Activated CD4-positive, alpha-beta T cell treated with anti-CD3 and anti-CD28 coated beads, Interleukin-2, amount 50 U/mL, for 48 hours (primary cell): ENCODE measurements around the gene FARS2.
A peak's percentile ranks its signal among the peaks of the same experiment; 100 is the strongest.

Source experiments
- DNase-seq, 2 experiments: peaks; one replicate each; pipeline ENCODE4 v3.0.0-alpha.2; 2020

FARS2 gene

DNA sequence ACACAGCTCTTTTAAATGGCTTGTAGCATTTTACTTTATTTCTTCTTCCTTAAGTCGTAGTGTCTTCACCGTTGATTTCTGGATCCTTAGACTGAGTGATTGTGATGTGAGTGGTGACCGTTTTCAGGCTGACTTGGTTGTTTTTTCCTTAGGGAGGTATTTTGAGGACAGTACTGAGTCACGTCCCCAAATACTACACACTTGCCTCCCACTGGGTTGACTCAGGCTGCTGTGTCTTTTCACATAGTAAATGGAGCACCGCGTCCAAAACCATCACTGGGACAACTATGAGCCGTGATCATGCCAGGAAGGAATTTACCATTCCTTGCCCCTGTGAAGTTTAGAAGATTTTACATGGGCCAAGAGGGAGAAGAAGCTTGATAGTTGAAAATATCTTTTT lies 174.1 kb downstream of the FARS2 start:
- DNase-seq, result no peak

DNA sequence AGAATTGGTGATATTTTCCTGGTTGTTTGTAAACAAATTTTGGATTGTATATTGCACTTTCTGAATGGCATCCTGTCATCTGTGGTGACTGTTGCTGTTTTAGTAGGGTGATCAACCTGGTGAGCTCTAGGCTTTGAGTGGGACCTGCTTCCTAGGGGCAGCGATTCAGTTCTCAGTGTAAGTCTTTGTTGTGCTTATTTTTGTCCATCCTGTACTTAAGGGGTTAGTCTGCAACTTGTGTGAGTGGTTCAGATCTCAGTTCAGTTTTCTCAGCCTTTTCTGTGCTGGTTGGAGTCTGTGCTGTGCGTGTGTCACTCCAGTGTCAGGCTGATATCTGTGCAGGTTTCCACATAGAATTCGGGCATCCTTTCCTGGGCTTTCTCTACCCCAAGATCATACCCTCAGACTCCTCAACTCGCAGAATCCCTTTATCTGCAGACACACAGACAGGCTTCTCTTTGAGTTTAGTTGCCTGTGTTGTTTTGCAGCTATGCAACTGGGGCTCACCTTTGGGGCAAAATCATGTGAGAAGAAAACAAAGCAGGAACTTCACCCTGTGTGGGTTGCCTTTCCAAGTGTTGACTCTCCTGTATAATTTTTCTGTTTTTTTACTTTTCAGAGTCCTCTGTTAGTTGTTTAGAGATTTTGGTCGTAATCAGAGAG lies 177.7 kb downstream of the FARS2 start:
- no peak for DNase-seq

DNA sequence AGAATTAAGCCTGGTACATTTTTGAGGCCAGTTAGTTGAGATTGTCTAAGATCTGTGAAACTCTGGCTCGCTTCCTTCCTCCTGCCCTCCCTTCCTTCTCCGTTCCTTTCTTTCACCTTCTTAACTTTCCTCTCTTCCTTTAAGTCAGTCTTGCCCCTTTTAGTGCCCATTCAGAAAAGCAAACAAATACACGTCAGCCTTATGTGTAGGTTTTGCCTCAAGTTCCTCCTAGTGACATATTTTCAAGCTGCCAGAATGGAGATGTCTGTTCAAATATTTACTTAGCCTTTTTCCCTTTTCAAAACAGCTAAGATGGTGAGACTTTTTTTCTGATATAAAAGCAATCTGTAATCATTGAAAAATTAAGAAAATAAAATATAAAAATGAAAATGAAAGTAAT lies 178.4 kb downstream of the FARS2 start:
- no peak for DNase-seq

DNA sequence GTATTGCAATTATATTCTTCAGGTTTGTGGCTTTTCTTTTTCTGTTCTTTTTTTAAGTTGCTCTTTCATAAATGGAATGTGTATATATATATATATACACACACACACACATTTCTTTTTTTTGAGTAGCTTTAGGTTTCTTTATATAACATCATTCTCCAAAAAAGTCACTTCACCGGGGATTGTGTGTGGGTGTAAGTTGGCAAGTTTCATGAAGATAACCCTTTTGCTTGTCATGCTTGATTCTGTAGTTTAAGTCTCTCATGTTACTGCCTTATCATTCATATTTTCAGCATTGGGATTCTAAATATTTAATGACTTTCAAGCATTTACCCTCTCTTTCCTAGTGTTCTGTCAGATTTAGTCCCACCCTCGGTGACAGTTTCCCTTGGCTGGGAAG lies 181.0 kb downstream of the FARS2 start:
- no peak for DNase-seq

DNA sequence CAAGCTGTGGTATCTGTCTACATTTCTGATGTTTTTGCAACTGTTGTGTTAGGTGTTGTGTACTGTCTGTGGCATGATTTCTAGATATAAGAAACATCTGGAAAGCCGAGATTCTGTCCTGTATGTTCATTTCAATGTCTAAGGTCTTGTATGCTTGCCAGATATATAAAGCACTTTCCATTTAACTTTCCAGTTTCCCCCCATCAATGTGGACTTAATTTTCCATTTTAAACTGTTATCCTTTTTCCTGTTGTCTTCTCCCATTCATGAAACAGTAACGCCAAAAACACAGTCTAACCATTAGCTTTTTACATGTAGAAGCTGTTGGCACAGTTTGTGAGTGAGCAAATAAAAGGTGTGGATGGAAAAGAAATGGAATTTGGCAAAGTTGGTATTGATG lies 181.6 kb downstream of the FARS2 start:
- DNase-seq, result no peak

DNA sequence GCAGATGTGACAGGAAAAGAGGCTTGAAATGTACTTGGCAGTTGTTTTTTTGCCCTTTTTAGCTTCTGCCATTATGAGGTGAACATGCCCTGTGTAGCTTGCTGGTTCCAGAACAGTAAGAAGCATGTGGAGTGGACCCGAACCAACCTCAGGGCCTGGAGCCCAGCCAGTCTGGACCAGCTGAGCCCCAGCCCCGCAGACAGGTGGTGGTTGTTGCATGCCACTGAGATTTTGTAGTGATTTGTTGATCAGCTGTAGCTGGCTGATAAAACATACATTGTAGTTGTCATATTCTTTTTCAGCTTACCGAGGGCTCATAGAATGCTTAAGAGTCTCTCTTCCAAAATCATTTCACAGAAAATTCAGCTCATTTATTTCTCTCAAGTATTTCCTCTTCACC lies 182.2 kb downstream of the FARS2 start:
- DNase-seq, result no peak

DNA sequence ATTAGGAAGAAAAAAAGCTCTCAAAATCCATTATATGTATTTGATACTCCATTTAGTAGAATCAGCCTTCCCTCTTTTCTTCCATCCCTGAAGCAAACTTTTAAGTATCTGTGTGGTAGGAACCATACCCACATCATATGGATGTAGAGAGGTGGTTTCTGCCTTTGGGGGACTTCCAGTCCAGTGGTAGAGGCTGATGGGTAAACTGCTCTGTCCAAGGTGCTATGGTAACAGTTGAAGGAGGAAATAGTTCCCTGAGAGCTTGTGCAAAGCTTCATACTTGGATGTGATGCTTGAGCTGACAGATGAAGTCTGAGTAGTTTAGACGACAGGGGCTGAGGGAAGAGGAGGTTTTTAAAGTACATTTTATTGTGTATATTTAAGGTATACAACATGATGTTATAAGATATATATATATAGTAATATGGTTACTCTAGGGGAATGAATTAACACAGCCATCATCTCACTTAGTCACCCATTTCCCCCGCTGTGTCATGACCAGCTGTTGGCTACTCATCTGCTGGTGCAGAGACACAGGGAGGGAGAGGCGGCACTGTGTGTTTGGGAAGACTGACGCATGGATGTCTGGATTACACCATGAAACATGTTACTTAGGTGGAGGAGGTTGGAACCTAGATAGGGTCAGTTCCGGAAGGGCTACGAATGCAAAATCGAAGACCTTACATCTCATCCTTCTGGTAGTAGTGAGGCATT lies 185.2 kb downstream of the FARS2 start:
- DNase-seq, result no peak

DNA sequence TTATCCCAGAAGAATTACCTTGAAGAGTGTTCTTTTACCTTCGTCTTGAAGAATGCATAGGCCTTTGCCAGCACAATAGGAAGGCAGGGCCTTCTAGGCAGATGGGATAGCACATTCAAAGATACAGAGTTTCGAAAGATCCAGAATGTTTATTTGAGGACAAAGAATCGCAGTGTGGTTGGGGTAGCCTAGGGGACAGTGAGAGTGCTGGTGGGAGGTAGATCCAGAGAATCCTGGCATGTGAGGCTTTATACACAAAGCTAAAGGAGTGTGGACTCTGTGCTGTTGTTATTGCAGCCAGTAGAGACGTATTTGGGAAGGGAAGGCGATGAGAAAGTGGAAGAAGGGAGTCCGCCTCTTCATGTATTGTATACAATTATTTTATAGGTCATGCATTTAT lies 186.6 kb downstream of the FARS2 start:
- DNase-seq, result no peak

DNA sequence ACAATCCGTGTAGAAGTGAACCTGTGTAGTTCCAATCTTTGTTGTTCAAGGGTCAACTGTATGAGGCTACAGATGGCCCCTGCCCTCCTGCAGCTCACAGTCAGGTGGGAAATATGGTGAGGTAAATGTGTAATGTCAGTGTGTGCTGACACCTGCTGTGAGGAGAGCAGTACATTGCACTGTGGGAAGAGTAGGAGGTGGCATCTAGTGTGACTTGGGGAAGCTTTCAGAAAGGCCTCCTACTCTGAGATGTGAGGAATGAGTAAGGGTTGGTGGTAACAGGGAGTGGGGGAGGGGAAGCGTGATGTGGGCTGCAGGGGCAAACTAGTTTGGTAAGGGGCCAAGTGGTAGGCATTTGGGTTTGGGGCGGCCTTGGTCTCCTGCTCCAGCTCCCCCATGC lies 188.8 kb downstream of the FARS2 start:
- DNase-seq, result no peak

DNA sequence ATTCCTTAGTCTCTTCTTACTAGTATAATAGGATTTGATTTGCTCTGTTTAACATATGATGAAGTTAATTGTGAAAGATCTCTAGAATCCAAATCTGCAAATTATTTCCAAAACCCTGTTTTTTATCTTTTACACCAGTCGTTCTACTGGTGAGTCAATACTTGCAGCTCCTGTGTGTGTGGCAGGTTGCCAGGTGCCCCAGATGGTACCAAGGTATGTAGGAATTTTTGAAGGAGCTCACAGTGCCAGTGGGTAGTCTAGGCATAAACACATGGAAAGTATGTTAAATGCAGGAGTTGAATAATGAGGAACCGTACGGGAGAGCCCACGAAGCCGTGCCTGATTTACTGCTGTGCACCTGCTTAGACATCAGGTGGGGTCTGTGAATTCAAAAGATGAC lies 192.2 kb downstream of the FARS2 start:
- DNase-seq, result no peak

DNA sequence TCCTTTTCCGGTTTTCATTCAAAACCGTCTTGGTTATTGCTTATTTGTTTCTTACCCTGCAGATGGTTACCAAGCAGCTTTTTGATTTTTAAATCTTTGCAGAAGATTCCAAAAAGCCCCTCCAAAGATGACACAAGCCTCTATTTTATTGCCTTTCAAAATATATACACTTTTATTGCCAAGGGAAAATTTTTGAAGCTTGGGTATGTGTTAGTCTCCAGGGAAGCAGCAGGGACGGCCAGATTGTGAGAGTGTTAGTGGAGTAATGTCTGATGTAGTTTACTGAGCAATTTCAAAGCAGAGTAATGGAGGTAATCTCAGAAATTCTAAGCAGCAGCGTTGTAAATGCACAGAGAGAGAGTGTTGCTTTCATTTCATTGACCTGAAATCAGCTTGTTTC lies 193.8 kb downstream of the FARS2 start:
- no peak for DNase-seq

DNA sequence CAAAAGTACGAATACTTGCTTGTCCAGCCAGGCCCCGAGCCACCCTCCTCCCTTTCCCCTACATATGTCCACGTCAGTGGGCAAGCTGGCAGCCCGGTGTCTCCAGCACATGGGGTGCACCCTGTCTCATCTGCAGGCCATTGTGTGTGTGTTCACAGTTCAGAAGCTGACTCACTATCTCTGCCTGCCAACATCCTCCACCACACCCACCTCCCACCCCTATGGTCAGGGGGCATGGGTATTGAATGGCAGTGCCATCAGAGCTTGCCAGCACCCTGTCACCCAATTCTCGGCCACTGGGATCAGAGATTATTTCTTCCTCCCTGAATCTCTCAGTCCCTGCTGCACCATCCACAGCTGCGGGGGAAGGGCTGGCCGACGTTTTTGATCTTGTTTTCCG lies 195.7 kb downstream of the FARS2 start:
- DNase-seq, result no peak

DNA sequence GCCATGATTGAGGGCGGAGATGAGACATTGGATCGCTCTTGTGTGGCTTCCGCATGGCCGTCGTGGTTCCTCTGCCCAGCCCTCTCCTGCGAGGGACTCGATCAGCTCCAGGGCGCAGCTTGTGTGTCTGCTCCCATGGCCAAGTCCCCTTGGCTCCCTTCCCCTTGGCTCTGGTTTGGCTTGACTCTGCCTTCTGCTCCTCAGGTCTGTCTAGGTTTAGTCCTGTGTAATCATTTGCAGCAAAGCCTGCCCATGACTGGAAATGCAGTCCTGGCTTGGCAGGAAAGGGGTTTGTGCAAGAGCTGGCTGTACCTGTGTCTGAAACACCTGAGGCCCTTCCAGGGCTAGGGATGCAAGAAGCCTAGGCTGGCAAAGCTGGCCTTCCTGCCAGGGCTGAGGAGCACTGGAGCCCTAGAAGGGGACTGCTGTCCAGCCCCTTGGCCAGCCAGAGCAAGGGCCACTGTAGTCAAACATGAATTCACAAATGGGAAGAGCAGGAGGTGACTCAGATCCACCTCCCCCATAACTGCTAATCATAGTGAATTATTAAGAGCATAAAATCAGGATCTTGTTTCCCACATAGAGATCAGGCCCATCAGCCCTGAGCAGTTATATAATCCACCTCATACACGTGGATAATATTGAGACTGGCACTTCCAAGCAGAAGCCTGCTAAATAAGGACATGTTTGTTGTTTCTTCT lies 196.8 kb downstream of the FARS2 start:
- DNase-seq, result no peak

DNA sequence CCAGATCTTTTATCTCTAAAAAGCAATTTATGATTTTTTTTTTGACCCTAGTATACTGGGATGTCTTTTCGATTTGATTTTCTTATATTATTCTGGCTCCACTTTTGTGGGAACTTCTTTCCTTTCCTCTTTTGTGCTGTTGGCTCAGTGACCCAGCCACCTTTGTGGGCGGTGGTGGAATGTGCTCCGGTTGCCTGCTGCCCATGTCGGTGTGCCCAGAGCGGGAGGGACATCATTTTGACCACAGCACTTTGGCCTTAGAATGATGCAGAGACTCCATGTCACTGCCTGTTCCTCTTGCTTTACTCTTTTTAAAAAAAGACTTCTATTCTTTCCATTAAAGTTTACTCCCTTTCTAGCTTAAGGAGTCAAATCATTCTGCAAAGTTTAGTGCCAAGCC lies 198.0 kb downstream of the FARS2 start:
- DNase-seq, result no peak

DNA sequence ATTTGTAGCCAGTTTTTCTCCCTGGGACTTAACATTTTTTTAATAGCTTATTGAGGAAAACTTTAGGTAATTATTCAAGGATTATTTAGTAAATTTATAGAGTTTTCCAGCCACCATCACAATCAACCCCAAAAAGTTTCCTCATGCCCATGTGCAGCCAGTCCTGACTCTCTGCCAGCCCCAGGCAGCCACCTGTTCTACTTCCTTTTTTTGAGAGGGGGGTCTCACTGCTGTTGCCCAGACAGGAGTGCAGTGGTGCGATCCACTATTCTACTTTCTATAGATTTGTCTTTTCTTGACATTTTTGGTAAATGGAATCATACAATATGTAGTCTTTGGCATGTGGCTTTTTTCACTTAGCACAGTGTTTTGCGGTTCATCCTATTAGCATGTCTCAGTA lies 200.1 kb downstream of the FARS2 start:
- DNase-seq, result no peak

DNA sequence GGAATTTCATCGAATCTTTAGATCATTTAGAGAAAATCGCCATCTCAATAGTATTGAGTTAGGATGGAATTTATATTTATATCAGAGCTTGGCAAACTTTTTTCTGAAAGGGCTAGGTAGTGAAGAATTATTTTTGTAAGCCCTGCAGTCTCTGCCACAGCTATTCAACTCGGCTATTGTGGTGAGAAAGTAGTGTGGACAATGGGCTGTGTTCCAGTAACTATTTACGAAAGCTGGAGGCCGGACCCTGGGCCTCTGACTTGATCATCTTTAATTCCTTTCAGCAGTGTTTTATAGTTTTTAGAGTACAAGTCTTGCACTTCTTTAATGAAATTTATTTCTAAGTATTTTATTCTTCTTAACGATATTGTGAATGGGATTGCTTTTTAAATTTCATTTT lies 201.5 kb downstream of the FARS2 start:
- no peak for DNase-seq

DNA sequence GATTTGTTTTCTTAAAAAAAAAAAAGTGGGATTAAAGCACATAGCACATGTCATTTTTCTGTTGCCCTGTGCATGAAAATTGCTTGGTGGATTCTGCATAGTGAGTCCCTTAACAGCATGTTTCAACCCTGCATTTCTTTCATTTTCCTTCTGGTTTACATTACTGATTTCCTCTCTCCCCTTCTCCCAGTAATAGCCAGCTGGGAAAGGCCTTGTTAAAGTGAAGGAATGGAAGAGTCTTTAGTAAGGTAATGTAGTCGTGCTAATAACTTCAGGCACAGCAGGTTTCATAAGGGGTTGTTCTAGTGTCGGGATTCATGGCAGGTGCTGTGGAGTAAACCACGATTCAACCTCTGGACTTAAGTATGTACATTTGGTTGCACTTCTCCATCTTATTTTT lies 202.4 kb downstream of the FARS2 start:
- DNase-seq, result no peak

DNA sequence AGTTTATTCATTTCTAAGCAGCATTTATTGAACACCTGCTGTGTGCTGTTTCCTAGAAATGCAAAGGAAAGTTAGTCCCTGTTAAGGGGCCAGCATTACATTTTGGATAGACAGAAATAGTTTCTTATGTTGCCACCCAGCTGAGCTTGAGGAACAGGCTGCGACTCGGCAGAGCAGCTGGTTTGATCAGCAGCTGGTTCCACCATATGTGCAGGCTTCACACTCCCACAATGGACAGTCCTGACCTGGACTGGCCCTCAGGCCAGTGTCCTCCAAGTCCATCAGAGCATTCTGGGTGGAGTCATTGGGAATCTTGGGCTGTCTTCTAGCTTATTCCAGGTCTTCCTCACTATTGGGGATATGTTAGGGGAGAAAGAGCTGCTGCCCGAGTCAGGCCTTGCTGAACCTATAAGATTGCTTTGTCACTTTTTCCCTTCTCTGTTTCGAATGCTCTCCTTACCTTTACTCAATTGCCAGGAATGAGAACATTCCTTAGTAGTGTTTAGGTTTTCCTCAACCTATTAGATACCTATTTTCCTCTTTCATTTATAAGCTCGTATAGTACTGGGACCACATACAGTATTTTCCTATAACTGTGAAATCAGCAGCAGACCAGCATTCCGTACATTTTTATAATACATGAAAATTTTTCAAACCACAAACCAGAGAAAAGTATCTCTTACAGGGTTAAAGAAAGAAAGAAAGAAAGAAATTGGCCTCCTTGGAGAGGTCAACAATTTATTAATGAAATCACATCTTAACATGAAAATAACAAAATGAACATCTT lies 203.0 kb downstream of the FARS2 start:
- DNase-seq, result no peak

DNA sequence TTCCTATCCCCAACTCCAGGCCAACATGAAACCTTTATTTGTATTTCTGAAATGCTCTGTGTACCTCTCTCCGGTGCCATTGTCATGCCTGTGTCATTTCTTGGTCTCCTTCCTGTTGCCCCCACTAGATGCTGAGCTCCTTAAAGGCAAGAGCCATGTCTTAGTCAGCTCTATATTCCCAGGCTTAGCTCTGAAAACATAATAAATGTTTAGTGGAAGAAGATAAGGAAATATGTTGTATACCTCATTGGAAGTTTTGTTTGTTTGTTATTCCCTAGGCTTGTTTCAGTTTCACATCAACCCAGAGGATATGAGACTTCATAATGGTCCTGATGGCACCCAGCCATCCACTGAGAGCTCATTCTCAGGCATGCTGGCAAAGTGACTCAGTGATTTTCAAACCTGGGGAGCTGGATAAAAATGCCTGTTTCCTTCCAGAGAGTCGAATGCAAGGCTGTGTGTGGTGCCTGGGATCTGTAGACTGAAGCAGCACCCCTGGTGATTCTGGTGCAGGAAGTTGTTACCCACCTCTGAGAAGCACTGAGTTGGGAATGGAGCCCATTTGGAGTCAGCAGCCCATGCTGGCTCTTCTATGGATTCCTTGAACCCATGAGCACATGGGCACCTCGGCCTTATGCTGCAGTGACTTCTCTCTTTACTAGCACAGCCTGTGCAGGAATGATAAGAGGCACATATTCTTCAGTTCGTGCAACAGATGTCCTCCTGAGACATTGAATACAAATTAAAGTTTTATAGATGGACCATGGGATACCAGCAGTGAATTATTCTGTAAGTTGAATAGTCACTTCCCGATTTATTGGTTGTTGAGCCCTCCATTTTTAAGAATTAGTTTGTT lies 205.2 kb downstream of the FARS2 start:
- no peak for DNase-seq

DNA sequence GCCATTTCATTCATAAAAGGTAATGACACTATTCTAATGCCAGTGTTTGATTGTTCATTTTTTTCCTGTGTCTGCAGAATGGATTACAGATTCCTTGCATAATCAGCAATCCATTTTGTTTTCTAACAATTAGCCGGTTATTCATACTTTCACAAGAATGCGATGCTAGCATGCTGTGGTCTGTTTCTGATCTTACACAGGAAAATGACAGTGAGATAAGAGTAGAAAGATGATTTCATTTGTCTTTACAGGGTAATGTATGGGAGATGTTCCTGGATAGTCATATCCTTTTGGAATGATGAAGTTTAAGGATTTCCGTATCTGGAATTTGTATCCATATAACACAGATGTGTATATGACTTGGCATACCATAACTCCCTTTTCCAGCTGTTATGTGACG lies 207.3 kb downstream of the FARS2 start:
- no peak for DNase-seq

DNA sequence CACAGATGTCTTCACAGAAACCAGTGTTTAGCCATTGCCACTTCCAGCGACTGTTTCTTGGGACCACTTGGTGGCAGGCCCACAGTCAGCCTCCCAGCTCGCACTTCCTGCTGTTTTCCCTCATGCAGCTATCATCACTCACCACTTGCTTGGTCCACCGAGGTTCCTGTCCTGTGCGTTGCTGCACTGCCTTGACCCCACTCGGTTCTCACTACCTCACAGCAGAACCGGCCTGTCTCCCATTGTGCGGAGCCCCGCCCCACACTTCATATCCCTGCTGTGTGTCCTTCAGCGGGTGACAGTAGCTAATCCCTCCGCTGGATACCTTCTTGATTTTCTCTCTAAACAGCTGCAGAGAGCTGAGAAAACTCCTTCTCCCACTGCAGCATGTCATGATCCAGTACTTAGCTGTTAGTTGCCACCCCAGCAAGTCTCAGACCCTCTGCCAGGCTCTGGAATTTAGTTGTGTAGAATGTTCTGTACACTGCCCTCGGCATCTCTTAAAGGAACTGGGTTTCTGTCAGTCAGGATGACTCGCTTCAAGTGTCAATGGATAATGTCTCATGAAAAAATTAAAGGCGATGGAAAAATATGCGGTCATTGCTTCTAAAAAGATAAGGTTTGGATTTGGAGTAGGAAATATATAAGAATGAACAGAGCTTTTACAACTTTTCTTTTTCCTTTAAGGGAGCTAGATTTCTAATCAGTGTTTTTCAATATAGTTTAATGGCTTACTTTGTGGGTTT lies 208.0 kb downstream of the FARS2 start:
- no peak for DNase-seq

DNA sequence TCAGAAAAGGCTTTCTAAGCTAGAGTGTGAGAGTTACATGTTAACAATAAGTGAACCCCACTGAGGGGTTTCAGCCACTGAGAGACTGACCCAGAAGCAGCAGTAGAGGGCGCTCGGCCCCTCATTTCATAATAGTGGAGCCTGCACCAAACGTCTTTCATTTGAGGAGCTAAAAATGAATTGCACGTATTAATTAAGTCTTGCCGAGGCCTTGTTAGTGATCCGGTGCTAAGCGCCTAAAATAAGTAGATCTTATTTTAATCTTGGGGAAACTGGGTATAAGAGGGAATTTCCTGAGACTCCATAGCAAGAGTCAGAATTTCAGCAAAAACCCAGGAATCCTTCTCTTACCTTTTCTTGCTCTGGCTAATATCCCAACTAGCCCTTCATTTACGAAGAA lies 209.7 kb downstream of the FARS2 start:
- DNase-seq, result peak; percentile 64 to 70
